RWPE2 (cell line): ENCODE measurements around the gene HCAR3.

ENCODE experiments used
- ATAC-seq: fragments of 200-7000 bp; cut with Tn5 transposase; 3 replicates; pipeline ENCODE4 v1.9.1; 2021; ENCODE audit warnings: low read depth
- DNase-seq: peaks from one replicate; pipeline ENCODE4 v3.0.0-alpha.2; 2020; ENCODE audit warnings: low spot score
- H3K27ac ChIP-seq: fragments of 450-650 bp; 2 replicates; pipeline ENCODE4 v1.5.1; 2017; ENCODE audit warnings: mild to moderate bottlenecking; ENCODE audit not compliant: poor library complexity, severe bottlenecking
- H3K27me3 ChIP-seq: fragments of 250-450 bp; sonication (Bioruptor Pico); 2 replicates; pipeline ENCODE4 v1.5.1; 2021; ENCODE audit warnings: mild to moderate bottlenecking, moderate library complexity; ENCODE audit not compliant: insufficient read depth, poor library complexity, severe bottlenecking
- H3K36me3 ChIP-seq: fragments of 250-450 bp; sonication (Bioruptor Pico); 2 replicates; pipeline ENCODE4 v1.5.1; 2020; ENCODE audit warnings: low read depth, mild to moderate bottlenecking, moderate library complexity
- H3K4me1 ChIP-seq: fragments of 250-450 bp; sonication (Bioruptor Pico); 2 replicates; pipeline ENCODE4 v1.5.1; 2021; ENCODE audit warnings: mild to moderate bottlenecking, moderate library complexity; ENCODE audit not compliant: insufficient read depth, poor library complexity, severe bottlenecking
- H3K4me3 ChIP-seq: fragments of 250-450 bp; sonication (Bioruptor Pico); 2 replicates; pipeline ENCODE4 v1.5.1; 2021; ENCODE audit warnings: mild to moderate bottlenecking, moderate library complexity; ENCODE audit not compliant: severe bottlenecking
- H3K9me3 ChIP-seq: fragments of 250-450 bp; sonication (Bioruptor Pico); 2 replicates; pipeline ENCODE4 v1.5.1; 2021; ENCODE audit warnings: mild to moderate bottlenecking, moderate library complexity; ENCODE audit not compliant: severe bottlenecking
- CTCF ChIP-seq: fragments of 450-650 bp; IDR thresholded peaks from one replicate; pipeline ENCODE4 v1.5.1; 2017; ENCODE audit warnings: mild to moderate bottlenecking, moderate library complexity; ENCODE audit not compliant: poor library complexity, severe bottlenecking

Gene HCAR3

GRCh38 chr12:122738571-122738970 is 22.0 kb upstream of the HCAR3 start:
- no peak for ATAC-seq
- no peaks in the 10 kb centered on the region for H3K27me3 ChIP-seq
- peak; percentile 2 for DNase-seq
- H3K9me3 ChIP-seq: no peaks in the 10 kb centered on the region
- H3K4me1 ChIP-seq: no peaks in the 10 kb centered on the region
- TF ChIP-seq CTCF: no peak
- H3K4me3 ChIP-seq: no peak overlapping the region
- H3K27ac ChIP-seq: no peak overlapping the region
- no peaks in the 10 kb centered on the region for H3K36me3 ChIP-seq

- Histone ChIP-seq H3K4me1 (no peaks in the 10 kb centered on the region), H3K9me3 (no peaks in the 10 kb centered on the region), H3K27me3 (no peaks in the 10 kb centered on the region), H3K27ac (no peak overlapping the region), H3K4me3 (no peak overlapping the region), H3K36me3 (no peaks in the 10 kb centered on the region)
- peak; percentile 1 for DNase-seq
- ATAC-seq: no peak
- no peak for TF ChIP-seq CTCF
Observed at GRCh38 chr12:122732611-122733010, 16.0 kb upstream of the HCAR3 start.

- Histone ChIP-seq H3K4me1 (no peaks in the 10 kb centered on the region), H3K27me3 (no peaks in the 10 kb centered on the region), H3K36me3 (no peaks in the 10 kb centered on the region), H3K4me3 (no peak overlapping the region), H3K9me3 (no peaks in the 10 kb centered on the region), H3K27ac (no peak overlapping the region)
- no peak for TF ChIP-seq CTCF
- ATAC-seq (peak; percentile 30; the same call in 1 of the 3 replicates), DNase-seq (peak; percentile 19)
Observed at GRCh38 chr12:122732170-122732569, 15.6 kb upstream of the HCAR3 start.

GRCh38 chr12:122730215-122731014 is 13.8 kb upstream of the HCAR3 start, which contains the start of gene HCAR1:
HCAR1 (minus strand) TSS chr12:122730844; CDS start chr12:122730339, 505 bp downstream.
- peak within 1 kb of the TSS; percentile 19 for H3K4me3 ChIP-seq
- no peaks in the 10 kb centered on the region for H3K9me3 ChIP-seq
- no peaks in the 10 kb centered on the region for H3K36me3 ChIP-seq
- peak; percentile 45 for DNase-seq
- peak; percentile 35 for ATAC-seq
- H3K4me1 ChIP-seq: peaks cover 12% of the 10 kb centered on the region
- no peaks in the 10 kb centered on the region for H3K27me3 ChIP-seq
- TF ChIP-seq CTCF: no peak
- peak within 1 kb of the TSS; percentile 9 for H3K27ac ChIP-seq
